ENCODE data around the gene FAM120B. TPM values are rescaled to one million over a fixed set of nuclear protein-coding genes. Genes with fewer than 3 reads are reported as not detected.

The FAM120B gene
- total RNA-seq, 1 donor from 2014 or later: 12.8 TPM

DNA sequence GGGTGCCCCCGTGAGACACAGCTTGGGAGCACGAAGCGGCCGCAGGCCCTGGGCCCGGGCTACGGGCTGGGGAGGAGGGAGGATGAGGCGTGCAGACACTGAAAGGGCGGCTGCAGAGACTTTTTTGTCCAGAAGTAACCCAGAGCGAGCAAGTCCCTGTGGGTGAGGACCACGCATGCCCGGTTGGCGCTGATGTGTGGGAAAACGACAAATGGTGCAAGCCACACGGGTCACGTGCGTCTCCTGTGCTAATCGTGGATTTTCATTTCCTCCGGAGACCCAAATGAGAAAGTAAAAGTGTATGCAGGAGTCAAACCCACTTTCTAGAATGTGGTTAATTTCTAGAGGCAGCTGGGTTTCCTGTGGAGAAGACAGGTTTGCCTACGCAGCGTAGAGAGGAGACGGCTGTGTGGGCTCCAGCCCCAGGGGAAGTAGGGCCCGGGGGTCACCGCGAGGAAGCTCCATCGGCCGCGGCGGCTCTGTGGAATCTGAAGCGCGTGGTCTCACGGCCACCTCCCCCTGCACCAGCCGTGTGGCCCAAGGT is 34.7 kb upstream of the FAM120B start:
- DNase-seq (ENCODE audit: low read depth, low spot score): no peak

DNA sequence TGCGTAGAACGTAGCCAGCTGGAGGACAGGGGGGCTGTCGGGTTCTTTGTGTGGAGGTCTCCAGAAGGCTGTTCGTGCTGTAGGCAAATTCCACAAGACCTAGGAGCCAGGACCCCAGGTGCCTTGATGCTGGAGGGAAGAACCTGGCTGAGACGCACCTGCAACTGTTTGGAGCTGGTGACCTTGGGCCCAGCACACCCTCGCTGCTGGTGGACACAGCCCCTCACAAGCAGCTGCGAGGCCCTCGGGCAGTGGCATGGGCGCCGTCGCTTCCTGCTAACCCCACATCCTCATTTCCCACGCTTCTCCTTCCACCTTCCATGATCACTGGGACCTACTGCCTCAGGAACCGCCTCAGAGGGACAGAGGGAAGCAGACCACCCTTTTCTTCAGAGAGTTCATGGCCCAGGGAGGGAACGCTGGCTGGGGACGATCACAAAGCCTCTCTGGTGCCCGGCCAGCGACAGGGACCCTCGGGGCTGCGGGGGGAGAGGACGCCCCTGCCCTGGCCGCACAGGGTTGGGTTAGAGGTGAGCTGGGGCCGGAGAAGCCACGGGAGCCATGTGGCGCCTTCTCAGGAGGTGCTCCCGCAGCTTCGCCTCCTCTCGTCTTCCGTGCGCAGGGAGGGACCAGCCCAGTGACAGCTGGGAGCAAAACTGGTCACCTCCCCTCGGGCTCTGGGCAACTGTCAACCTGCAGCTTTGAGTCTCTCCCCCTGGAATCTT is 34.1 kb upstream of the FAM120B start:
- no peak for DNase-seq (ENCODE audit: low read depth, low spot score)

DNA sequence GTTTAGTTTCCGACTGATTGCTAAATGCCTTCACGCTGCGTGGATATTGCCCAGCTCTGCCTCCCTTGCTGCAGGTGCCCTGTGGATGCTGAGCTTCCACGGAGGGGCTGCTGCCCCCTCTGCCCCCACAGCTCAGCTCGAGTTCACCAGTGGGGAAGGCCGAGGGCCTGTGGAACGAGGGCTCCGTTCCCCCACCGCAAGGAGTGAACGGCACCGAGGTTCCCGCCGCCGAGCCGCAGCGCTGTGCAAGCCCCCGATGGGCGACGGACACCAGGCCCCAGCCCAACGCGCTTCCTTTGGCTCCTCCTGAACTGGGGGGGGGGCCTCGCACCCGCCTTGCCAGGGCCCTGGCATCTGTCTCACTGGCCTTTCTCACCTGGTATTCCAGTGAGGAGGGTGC is 33.4 kb upstream of the FAM120B start:
- DNase-seq (ENCODE audit: low read depth, low spot score): no peak

DNA sequence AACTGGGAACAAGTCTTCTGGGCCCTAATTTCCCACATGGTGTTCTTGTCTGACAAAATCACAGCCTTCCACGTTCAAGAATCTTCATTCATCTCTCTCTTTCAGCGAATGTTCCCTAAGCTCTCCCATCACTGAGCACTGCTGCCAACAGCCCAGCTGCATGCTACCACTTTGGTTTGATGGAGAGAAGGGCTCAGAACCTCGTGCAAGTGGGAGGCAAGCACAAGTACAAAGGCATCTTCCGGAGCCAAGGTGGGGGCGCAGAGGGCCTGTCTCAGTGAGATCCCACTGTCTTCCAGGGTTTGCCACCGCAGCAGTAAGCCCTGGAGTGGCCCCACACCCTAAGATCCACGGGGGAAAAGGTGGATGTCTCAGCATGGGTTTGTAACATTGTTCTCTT is 32.9 kb upstream of the FAM120B start:
- no peak for DNase-seq (ENCODE audit: low read depth, low spot score)

DNA sequence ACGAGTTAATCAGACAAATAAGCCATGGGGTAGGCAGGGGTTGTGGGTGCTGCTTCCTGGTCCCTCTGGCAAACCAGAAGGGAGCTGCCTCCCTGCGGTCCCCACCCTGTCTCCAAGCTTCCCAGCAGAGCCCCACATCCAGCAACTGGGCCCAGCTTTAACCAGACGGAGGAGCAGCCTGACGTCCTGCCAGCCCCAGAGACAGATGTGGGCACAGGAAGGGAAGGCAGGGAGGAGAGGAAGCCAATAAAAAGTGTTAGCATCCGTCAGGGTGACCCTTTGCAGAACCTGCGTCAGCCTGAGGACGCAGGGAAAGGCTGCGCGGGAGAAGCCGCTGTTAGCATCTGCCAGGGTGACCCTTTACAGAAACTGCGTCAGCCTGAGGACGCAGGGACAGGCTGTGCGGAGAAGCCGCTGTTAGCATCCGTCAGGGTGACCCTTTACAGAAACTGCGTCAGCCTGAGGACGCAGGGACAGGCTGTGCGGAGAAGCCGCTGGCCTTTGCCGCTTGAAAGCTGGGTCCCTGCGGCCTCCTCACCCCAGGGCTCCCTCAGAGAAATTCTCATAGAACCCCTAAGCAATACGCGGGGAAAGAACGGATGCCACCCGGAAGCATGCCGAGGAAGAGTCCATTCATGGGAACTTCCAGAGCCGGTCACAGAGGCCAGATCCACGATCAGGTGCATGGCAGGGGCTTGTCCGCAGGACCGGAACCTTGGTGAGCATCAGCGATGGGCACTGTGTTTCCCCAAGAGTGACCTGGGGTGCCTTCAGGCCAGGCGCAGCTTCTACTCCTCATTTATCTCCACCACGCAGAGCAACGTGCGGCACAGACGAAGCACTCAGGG is 31.6 kb upstream of the FAM120B start:
- DNase-seq (ENCODE audit: low read depth, low spot score): no peak

DNA sequence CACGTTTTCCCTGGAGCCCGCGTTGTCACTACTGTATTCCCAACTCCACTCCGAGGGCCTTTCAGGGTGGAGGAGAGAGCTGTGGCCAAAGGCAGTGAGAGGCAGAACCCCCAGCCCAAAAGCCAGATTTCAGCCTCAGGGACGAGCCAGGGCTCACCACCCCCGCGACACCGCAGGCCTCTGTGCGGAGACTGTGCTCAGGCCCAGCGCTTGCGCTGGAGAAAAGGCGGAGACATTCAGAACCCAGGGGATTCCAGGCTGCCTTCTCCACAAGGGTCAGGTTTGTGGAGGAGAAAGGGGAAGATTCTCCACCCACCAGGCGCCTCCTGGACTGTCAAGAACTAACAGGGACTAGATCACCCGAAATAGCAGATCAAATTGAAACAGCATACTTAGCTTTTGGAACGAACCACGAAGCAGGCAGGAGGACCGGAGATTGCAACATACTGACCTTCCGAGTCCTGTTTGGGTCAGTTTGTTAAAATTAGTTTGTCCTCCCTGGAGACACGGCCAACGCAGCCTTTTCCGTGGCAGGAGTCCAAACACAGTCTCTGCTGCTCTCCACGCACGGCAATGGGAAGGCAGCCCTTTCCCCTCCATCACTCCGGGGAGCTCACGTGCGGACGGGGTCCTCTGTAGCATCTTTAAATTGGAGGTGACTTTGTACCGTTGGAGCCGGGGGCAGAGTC is 30.0 kb upstream of the FAM120B start:
- DNase-seq (ENCODE audit: low read depth, low spot score): no peak

DNA sequence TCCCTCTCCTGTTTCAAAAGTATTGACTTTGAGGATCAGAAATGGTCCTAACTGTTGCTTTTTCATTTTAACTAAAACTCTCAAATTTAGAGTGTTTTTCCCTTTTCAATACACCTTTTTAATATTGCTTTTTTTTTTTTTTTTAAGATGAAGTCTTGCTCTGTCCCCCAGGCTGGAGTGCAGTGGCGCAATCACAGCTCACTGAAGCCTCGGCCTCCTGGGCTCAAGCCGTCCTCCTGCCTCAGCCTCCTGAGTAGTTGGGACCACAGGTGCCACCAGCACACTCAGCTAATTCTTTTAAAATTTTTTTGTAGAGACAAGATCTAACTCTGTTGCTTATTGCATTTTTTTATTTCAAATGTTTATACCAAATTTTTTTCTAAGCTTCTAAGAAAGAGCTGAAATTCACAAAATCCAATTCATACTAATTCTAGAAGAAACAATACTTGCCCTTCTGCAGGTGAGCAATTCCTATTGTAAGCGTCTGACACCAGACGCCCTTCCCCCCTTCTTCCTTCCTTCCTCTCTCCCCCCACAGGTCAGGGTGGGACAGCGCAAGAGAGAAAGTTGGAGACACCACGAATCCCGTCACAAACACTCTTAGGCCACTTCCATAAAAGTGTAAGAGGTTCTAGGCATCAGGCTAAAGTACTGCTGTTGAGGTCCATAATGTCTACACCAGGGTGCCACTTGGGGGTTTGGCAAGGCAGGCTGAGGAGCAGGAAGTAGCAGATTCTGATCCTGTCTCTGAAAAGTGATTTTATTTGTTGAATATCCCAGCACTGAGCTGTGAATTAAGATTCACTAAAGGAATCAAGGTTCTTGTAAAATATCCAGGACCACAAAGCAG is 28.4 kb upstream of the FAM120B start:
- no peak for DNase-seq (ENCODE audit: low read depth, low spot score)

DNA sequence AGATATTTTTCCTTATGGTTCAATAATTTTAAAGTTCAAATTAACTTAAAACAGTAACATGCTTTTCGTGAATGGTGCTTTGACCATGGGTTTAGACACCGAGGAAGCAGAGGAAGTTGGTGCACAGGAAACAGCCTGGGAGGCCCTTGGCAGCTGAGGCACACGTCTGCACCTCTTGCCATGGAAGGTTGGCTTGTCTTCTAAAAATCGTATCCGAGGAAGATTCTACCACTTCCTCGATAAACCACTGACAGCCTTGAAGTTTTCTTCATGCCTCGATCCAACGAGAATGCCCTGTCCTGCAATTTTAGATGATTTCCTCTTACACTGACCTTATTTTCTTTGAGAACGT is 27.8 kb upstream of the FAM120B start:
- DNase-seq (ENCODE audit: low read depth, low spot score): no peak

DNA sequence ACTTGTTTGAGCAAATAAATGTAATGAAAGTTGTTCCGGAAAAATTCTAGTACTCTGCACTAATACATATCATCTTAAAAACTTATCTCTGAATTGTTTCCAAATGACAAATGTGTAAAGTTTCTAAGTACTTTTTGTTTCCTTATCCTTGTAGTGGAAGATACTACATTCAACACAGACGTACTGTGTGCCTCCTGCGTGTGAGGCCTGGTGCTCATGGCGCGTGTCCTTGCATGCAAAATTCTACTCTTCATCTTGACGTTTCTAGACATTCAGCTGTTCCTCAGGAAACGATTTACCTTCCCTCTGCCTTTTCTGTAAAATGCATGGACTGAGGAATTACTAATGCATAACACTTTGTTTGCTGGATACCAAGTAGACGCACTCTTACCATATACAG is 27.1 kb upstream of the FAM120B start:
- DNase-seq (ENCODE audit: low read depth, low spot score): no peak

DNA sequence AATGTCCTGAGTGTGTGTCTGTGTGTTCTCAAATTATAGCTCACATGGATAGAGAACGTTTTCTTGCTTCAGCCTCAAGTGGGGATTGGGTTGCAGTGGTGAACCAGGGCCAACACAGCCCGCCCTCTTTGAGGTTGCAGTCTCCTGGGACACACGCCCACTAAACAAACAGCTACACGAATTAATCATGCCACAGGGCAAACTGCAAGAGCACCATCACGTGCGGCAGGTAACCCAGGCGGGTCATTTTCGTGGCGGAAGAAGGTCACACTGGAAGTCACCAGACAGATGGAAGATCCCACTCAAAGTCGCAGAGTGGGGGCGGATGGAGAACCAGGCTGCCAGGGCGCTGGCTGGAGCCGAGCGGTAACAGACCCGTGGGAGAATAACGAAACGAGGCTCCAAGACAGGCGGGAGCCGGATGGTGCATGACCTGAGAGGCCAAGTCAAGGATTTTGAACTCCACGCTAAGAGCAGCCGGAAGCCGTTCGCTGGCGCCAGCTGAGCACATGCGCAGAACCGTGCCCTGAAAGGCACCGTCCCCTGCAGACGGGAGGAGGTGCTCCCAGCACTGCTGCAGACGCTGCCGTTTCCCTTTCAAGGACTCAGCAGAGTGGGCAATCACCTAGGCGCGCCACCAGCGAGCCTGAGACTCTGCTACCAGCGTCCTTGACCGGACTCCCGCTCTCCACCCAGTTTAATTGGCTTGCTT is 26.4 kb upstream of the FAM120B start:
- no peak for DNase-seq (ENCODE audit: low read depth, low spot score)

DNA sequence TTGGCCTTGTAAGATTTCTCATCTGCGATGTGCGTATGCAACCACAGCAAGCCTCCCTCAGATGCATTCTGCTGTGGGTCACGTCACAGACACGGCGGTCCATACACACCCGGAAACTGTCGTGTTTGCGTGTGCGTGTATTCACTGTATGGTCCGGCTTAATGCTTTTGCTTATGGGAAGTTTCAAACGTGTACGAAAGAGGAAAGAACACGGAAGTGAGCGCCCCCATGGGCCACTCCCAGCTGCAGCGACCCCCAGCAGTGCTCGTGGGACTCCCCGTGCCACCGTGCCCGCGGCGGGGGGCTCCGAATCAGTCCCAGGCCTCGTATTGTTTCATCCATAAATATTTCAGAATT is 25.9 kb upstream of the FAM120B start:
- DNase-seq (ENCODE audit: low read depth, low spot score): no peak

DNA sequence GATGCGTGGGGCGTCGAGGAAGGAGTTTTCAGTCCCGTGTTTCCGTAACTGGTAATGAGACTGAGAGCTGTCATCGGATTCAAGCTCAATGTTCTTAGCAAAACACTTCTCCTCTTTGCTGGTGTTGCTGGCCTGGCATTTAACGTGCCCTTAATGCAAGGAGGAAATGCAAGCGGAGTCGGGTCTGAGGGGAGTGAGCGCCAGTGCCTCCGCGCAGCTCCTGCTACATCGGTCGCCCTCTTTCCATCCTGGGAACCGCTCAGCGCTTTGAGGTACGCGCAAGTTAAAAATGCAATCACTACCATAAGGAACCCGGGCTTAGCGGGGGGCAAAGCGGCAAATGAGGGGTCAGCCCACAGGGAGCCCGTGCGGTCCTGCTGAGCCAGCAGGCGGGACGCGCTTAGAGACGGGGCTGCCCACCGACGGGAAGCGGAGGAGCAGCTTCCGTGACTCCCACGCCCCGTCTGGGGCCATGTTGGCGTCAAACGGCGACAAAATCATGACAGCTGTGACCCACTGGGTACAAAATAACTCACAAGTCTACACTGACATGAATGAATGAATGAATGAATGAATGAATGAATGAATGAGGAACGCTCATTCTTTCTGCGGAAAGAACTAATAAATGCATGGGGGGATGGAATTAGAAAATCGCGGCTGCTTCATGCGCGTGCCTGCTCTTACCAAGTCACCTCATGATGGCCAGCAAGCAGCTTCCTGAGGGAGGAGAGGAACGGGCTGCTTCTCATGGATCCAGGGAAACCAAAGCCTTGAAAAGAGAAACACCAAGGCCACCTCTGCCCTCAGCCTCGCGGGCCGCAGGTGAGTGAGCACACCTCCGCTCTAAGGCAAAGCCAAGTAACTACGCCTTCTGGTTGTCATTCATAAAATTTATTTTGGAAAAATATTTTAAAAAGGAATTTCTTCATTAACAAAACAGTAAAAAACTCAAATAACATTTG is 24.9 kb upstream of the FAM120B start:
- no peak for DNase-seq (ENCODE audit: low read depth, low spot score)

DNA sequence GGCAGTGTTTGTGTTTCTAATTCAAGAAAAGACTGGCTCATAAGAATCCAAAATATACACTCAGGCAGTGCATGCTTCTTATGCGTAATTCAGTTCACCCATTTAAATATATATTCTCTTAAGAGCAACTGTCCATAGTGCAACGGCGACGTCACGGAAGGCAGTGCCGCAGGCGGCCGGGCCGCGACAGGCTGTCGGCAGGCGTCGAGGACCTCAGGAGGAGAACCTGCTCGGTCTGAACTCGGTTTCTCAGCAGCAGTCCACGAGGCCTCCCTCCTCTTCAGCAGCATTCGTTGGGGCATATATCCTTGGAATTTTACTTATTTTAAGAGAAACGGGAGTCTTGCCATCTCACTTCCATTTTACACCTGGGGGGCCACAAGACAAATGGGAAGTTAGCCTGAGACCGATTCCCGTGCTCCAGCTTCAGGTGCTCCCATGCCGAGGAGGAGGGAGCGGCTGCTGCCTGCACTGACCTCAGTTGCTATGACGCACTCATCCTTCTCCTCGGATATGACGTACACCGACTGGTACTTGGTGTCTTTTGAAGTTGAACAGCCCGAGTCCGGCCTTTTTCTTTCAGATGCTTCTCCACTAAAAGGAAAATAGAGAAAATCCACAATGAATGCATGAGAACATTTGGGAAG is 23.9 kb upstream of the FAM120B start:
- no peak for DNase-seq (ENCODE audit: low read depth, low spot score)

DNA sequence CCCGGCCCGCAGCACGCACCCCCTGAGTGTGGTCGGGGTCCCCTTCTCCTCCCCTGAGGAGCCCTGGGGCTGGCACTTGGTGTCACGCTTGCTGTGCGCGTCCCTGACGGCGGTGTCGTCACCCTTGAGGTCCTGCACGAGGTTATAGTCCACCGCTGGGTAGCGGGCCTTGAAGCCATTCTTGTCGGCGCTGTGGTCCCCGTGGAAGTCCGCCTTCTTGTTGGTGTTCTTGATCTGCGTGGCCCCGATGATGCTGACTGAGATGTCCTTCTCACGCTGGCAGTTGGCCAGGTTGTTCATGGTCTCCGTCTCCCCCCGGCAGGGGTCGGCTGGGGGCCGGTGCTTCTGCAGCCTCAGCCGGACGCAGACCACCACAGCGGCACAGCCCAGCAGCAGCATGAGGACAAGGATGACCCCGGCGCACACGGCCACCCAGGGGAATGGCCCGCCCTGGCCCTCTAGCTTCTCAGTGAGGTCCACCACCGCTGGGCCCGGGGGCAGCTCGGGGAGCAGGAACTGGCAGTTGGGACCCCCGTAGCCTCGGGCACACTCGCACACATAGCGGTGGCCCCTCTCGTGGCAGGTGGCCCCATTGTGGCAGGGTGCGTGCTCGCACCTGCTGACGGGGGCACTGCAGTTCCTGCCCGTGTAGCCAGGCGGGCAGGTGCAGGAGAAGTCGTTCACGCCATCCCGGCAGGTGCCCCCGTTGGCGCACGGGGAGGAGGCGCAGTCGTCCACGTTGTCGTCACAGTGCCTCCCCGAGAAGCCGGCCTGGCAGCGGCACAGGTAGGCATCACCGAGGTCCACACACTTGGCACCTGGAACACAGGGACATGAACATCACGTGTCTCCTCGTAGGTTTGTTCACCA is 23.1 kb upstream of the FAM120B start:
- no peak for DNase-seq (ENCODE audit: low read depth, low spot score)

DNA sequence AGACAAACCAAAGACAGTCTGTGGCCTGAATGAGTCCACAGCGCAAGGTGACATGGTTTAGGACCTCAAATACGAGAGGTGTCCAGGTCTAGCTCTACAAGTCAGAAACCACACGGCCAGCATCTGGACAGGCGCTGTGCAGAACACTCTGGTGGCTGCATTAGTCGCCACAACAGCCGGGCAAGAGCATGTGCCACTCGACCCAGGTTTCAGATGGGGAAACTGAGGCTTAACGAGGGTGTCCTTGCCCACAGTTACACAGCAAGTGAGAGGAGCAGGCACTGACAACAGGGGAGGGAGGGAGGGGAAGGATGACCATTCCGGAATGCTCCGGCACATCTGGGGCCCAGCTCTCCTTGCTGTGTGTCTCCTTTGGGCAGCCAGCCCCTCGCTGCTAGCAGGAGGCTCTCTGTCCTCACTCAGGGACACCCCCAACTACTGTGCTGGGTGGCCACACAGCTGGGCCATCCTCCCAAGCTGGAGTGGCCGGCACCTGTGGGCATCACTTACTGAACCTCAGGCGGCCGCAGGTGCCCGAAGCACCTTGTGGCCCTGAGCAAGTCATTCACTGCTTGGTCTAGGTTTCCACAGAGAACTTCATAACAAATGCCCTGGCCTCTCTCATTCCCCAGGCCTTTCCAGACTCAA is 22.3 kb upstream of the FAM120B start:
- DNase-seq (ENCODE audit: low read depth, low spot score): no peak

DNA sequence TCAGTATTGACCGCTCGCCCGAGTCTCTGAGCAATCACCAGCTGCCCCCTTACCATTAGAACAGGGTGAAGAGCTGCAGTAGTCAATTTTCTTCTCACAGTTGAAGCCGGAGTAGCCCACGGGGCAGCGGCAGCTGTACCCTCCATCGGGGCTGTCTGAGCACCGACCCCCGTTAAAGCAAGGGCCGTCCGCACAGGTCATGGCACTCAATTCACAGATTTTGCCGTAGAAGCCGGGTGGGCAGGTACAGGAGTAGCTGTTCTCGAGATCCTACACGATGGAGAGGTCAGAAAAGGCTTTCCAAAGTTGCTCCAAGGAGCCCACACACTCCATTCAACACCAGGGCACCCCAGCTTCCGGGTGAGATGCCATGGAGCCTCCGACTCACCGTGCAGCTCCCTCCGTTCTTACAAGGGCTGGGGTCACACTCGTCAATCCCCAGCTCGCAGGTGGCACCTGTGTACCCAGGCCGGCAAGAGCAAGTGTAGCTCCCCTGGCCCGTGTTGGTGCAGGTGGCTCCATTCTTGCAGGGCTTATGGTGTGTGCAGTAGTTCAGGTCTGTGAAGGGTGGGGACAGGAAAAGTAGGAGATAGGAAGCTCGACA is 21.6 kb upstream of the FAM120B start:
- DNase-seq (ENCODE audit: low read depth, low spot score): no peak

DNA sequence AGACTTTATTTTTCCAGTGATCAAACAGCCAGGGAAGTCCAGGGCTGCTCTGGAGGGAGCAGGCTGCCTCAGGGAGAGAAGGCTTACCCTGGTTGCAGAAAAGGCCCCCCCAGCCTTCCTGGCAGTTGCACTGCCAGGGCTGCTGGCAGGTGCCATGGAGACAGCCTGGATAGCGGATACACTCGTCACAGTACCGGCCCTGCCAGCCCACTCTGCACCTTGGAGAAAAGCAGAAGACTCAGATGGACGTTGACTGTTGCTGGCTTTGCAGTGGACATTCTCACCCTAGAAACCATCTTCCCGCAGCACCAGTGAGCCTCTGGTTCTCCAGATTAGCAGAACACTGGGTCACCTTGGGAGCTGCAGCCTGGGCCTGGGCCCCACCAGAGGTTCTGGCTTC is 21.1 kb upstream of the FAM120B start:
- no peak for DNase-seq (ENCODE audit: low read depth, low spot score)
